Measurements from ENCODE around the gene PRPF40A.

- TF ChIP-seq REST (IDR thresholded peaks at IDR 0.05; ENCODE audit: insufficient read depth in 1 of 2, low read depth in 2 of 2, low read length in 2 of 2) (no peak), TAF1 (IDR thresholded peaks at IDR 0.05; ENCODE audit: borderline replicate concordance, insufficient read depth, low read length) (no peak)
These were observed 2.1 kb downstream of the PRPF40A start for GRCh38 chr2:152715112-152715511.
